ENCODE measurements around the gene EEF1AKMT4.

The EEF1AKMT4 gene

DNA sequence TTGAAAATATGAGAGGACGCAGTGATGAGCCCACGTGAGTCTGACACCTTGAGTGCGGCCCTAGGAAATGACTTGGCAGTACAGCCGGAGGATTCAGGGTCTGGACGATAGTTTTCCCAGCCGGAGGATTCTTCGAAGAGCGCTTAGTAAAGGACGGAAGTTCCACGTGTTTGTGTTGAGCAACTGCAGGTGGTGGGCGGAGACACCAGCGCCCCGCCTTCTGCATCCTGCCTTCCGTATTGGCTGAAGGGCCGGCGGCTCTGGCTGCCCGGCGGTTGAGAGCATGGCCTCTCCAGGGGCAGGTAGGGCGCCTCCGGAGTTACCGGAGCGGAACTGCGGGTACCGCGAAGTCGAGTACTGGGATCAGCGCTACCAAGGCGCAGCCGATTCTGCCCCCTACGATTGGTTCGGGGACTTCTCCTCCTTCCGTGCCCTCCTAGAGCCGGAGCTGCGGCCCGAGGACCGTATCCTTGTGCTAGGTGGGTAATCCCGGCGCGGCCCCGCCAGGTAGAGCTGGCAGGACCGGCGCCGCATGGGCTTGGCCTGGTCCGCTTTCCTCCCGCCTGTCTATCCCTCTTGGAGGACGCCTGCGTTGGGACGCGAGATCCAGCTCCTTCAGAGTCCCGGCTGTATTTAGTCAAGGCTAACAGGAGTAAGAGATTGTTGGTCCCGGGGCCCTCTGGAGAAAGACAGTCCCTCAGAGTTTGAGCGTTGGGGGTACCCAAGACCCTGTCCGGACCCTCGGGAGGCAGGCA is at the start of gene EEF1AKMT4:
TSS of gene EEF1AKMT4 (plus strand) at position 261 of the 755 bp plus-strand sequence. CDS start at position 284, 23 bp downstream.
- H3K36me3 ChIP-seq (ENCODE audit: insufficient read depth, low read length): peaks cover 11% of the 10 kb centered on the region
- no peaks in the 10 kb centered on the region for H3K27me3 ChIP-seq (ENCODE audit: insufficient read depth, low read length)
- peak within 1 kb of the TSS; percentile 82 for H3K4me3 ChIP-seq (ENCODE audit: low read length)

GRCh38 chr3:184200825-184201224 is 48.6 kb upstream of the EEF1AKMT4 start:
- Histone ChIP-seq H3K9me3 (ENCODE audit: low read length) (no peaks in the 10 kb centered on the region), H3K36me3 (ENCODE audit: insufficient read depth, low read length) (no peaks in the 10 kb centered on the region), H3K4me1 (ENCODE audit: insufficient read depth, low read length) (no peaks in the 10 kb centered on the region), H3K27me3 (ENCODE audit: insufficient read depth, low read length) (no peaks in the 10 kb centered on the region), H3K4me3 (ENCODE audit: low read length) (no peak overlapping the region), H2AFZ (ENCODE audit: low read depth, low read length) (no peak overlapping the region)

More for the DNA sequence above, at the start of gene EEF1AKMT4:
- Histone ChIP-seq H3K4me1 (ENCODE audit: insufficient read depth, low read length) (peaks cover 7% of the 10 kb centered on the region), H3K9me3 (ENCODE audit: low read length) (no peaks in the 10 kb centered on the region), H2AFZ (ENCODE audit: low read depth, low read length) (peak within 1 kb of the TSS; percentile 99)

DNA sequence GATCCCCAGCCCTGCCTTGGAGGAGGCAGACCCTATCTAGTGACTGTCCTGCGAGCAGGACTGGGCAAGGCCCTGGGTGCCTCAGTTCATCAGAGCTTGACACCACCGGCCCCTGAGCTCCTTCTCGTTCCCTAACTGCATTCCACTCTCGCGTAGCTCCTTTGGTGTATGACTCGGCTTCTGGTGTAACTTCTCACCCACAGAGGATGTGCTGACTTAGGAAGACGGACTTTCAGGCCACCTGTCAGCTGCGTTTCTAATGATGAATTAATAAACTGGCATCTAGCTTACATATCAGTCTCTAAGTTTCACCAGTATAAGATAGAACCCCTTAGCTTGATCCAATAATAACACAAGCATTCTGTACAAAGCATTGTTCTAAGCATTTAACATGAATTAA is 45.9 kb upstream of the EEF1AKMT4 start:
- Histone ChIP-seq H3K9me3 (ENCODE audit: low read length) (no peaks in the 10 kb centered on the region), H3K4me3 (ENCODE audit: low read length) (no peak overlapping the region), H3K27me3 (ENCODE audit: insufficient read depth, low read length) (peaks cover 3% of the 10 kb centered on the region), H2AFZ (ENCODE audit: low read depth, low read length) (no peak overlapping the region), H3K4me1 (ENCODE audit: insufficient read depth, low read length) (no peaks in the 10 kb centered on the region), H3K36me3 (ENCODE audit: insufficient read depth, low read length) (no peaks in the 10 kb centered on the region)

- Histone ChIP-seq H3K36me3 (ENCODE audit: insufficient read depth, low read length) (no peaks in the 10 kb centered on the region), H3K4me3 (ENCODE audit: low read length) (no peak overlapping the region), H2AFZ (ENCODE audit: low read depth, low read length) (no peak overlapping the region), H3K9me3 (ENCODE audit: low read length) (no peaks in the 10 kb centered on the region), H3K4me1 (ENCODE audit: insufficient read depth, low read length) (no peaks in the 10 kb centered on the region), H3K27me3 (ENCODE audit: insufficient read depth, low read length) (peaks cover 3% of the 10 kb centered on the region)
Measured at GRCh38 chr3:184209146-184209923, 40.1 kb upstream of the EEF1AKMT4 start.

GRCh38 chr3:184211297-184211696 is 38.2 kb upstream of the EEF1AKMT4 start:
- Histone ChIP-seq H2AFZ (ENCODE audit: low read depth, low read length) (no peak overlapping the region), H3K27me3 (ENCODE audit: insufficient read depth, low read length) (peaks cover 3% of the 10 kb centered on the region), H3K4me3 (ENCODE audit: low read length) (no peak overlapping the region), H3K9me3 (ENCODE audit: low read length) (no peaks in the 10 kb centered on the region), H3K4me1 (ENCODE audit: insufficient read depth, low read length) (no peaks in the 10 kb centered on the region), H3K36me3 (ENCODE audit: insufficient read depth, low read length) (no peaks in the 10 kb centered on the region)

DNA sequence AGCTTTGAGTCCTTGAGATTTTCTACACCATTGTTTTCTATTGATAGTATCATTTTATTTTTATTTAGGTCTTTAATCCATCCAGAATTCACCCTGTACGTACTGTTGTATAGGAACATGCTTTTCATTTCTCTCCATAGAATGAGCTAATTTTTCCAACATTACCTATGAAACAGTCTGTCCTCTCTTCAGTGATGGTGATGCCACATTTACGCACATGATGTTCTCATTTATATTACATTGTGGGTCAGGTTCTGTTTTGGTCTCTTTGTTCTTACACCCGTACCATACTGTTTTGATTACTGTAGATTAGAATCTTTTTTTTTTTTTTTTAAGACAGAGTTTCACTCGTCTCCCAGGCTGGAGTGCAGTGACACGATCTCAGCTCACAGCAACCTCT is 37.8 kb upstream of the EEF1AKMT4 start:
- H3K4me1 ChIP-seq (ENCODE audit: insufficient read depth, low read length): no peaks in the 10 kb centered on the region
- no peak overlapping the region for H3K4me3 ChIP-seq (ENCODE audit: low read length)
- no peaks in the 10 kb centered on the region for H3K36me3 ChIP-seq (ENCODE audit: insufficient read depth, low read length)
- peaks cover 1% of the 10 kb centered on the region for H3K27me3 ChIP-seq (ENCODE audit: insufficient read depth, low read length)
- no peaks in the 10 kb centered on the region for H3K9me3 ChIP-seq (ENCODE audit: low read length)
- H2AFZ ChIP-seq (ENCODE audit: low read depth, low read length): no peak overlapping the region

GRCh38 chr3:184218814-184219213 is 30.7 kb upstream of the EEF1AKMT4 start:
- Histone ChIP-seq H3K36me3 (ENCODE audit: insufficient read depth, low read length) (no peaks in the 10 kb centered on the region), H2AFZ (ENCODE audit: low read depth, low read length) (no peak overlapping the region), H3K9me3 (ENCODE audit: low read length) (no peaks in the 10 kb centered on the region), H3K4me3 (ENCODE audit: low read length) (no peak overlapping the region), H3K27me3 (ENCODE audit: insufficient read depth, low read length) (no peaks in the 10 kb centered on the region), H3K4me1 (ENCODE audit: insufficient read depth, low read length) (no peaks in the 10 kb centered on the region)

GRCh38 chr3:184222521-184222920 is 27.0 kb upstream of the EEF1AKMT4 start:
- Histone ChIP-seq H3K36me3 (ENCODE audit: insufficient read depth, low read length) (no peaks in the 10 kb centered on the region), H3K4me3 (ENCODE audit: low read length) (no peak overlapping the region), H3K4me1 (ENCODE audit: insufficient read depth, low read length) (no peaks in the 10 kb centered on the region), H2AFZ (ENCODE audit: low read depth, low read length) (no peak overlapping the region), H3K9me3 (ENCODE audit: low read length) (no peaks in the 10 kb centered on the region), H3K27me3 (ENCODE audit: insufficient read depth, low read length) (peaks cover 11% of the 10 kb centered on the region)

DNA sequence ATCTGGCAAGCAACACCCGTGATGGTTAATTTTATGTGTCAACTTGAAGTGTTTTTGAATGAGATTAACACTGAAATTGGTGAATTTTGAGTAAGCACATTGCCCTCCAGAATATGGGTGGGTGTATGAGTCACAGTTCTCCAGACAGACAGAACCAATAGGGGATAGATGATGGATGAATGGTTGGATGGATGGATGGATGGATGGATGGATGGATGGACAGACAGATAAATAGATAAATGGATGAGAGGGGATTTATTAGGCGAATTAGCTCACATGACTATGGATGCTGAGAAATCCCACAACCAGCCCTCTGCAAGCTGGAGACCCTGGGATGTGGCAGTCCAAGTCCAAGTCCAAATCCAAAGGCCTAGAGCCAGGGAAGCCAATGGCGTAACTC is 25.5 kb upstream of the EEF1AKMT4 start:
- Histone ChIP-seq H3K36me3 (ENCODE audit: insufficient read depth, low read length) (no peaks in the 10 kb centered on the region), H3K27me3 (ENCODE audit: insufficient read depth, low read length) (peaks cover 25% of the 10 kb centered on the region), H2AFZ (ENCODE audit: low read depth, low read length) (no peak overlapping the region), H3K9me3 (ENCODE audit: low read length) (peaks cover 2% of the 10 kb centered on the region), H3K4me1 (ENCODE audit: insufficient read depth, low read length) (no peaks in the 10 kb centered on the region), H3K4me3 (ENCODE audit: low read length) (no peak overlapping the region)

DNA sequence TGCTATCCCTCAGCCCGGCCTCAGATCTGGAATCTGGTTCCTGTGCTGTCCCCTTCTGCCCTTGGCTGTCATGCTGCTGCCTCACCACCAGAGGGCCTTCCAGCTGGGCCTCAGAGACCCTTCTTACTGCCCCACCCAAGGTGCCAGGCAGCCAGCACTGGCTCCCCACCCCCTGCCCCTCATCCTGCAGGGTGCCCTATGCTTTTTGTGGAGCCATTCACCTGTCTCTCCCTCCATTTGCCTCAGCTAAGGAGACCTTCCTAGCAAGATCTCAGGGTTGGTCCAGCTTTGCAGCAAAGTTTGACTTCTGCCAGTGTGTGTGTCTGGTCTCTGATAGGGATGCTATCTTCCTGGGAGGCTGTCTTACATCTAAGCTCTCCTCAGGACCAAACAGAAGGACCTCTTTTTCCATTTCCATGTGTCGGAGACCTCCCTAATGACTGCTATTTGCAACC is 22.0 kb upstream of the EEF1AKMT4 start:
- peaks cover 59% of the 10 kb centered on the region for H3K27me3 ChIP-seq (ENCODE audit: insufficient read depth, low read length)
- no peaks in the 10 kb centered on the region for H3K36me3 ChIP-seq (ENCODE audit: insufficient read depth, low read length)
- H3K4me3 ChIP-seq (ENCODE audit: low read length): no peak overlapping the region
- H3K4me1 ChIP-seq (ENCODE audit: insufficient read depth, low read length): peaks cover 10% of the 10 kb centered on the region
- no peak overlapping the region for H2AFZ ChIP-seq (ENCODE audit: low read depth, low read length)
- peaks cover 2% of the 10 kb centered on the region for H3K9me3 ChIP-seq (ENCODE audit: low read length)

GRCh38 chr3:184228376-184229137 is 20.9 kb upstream of the EEF1AKMT4 start:
- Histone ChIP-seq H3K4me3 (ENCODE audit: low read length) (no peak overlapping the region), H3K36me3 (ENCODE audit: insufficient read depth, low read length) (no peaks in the 10 kb centered on the region), H3K9me3 (ENCODE audit: low read length) (peaks cover 2% of the 10 kb centered on the region), H3K4me1 (ENCODE audit: insufficient read depth, low read length) (peaks cover 10% of the 10 kb centered on the region), H2AFZ (ENCODE audit: low read depth, low read length) (no peak overlapping the region), H3K27me3 (ENCODE audit: insufficient read depth, low read length) (peaks cover 70% of the 10 kb centered on the region)

DNA sequence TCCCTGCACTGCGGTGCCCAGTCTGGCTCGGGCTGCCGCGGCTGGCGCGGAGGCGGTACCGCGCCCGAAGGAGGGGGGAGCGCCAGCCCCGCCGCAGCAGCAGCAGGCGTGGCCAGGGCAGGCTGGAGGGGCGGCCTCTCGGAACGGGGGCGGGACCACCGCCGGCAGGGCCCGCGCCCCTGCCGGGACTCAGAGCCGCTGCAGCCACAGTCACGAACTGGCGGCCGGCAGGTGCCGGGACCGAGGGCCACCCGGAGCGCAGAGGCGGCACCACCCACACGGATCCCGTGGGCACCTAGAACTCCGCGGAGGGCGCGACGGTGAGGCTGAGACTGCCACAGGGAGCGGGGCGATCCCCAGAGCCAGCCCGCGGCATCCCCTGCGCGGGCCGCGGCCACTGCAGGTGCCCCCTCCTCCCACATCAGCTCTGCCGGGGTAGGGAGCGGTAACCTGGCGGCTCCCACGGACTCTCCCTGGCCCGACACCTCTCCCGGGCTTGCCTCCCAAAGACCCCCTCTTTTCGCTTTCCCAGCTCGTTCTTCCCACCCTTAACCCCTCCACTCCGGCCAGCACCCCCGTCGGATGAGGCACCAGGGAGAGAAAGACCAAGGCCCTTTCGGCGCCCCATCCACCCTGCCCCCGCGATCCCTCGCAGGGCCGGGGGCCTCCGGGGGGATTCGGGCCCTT is 19.9 kb upstream of the EEF1AKMT4 start, which contains the start of gene VWA5B2:
TSS of gene VWA5B2 (plus strand) at position 192 of the 687 bp plus-strand sequence. CDS start 944 bp downstream, outside the sequence.
- Histone ChIP-seq H3K4me1 (ENCODE audit: insufficient read depth, low read length) (peaks cover 10% of the 10 kb centered on the region), H3K36me3 (ENCODE audit: insufficient read depth, low read length) (no peaks in the 10 kb centered on the region), H2AFZ (ENCODE audit: low read depth, low read length) (peak within 1 kb of the TSS; percentile 82), H3K27me3 (ENCODE audit: insufficient read depth, low read length) (peaks cover 76% of the 10 kb centered on the region), H3K9me3 (ENCODE audit: low read length) (peaks cover 2% of the 10 kb centered on the region), H3K4me3 (ENCODE audit: low read length) (peak within 1 kb of the TSS; percentile 50)
